ENCODE measurements around the gene QSOX1. TPM values are rescaled to one million over a fixed set of nuclear protein-coding genes. Genes with fewer than 3 reads are reported as not detected.

QSOX1 gene
- total and polyA plus RNA-seq, 2 of the 4 experiments (the other 2 are of a cell fraction), result 102 to 791 TPM

DNA sequence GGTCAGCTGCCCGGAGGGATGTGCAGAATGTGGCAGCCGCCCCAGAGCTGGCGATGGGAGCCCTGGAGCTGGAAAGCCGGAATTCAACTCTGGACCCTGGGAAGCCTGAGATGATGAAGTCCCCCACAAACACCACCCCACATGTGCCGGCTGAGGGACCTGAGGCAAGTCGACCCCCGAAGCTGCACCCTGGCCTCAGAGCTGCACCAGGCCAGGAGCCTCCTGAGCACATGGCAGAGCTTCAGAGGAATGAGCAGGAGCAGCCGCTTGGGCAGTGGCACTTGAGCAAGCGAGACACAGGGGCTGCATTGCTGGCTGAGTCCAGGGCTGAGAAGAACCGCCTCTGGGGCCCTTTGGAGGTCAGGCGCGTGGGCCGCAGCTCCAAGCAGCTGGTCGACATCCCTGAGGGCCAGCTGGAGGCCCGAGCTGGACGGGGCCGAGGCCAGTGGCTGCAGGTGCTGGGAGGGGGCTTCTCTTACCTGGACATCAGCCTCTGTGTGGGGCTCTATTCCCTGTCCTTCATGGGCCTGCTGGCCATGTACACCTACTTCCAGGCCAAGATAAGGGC lies 41.9 kb downstream of the QSOX1 start:
- Histone ChIP-seq H3K14ac (replicated peaks; ENCODE audit: low read depth, low read length) (no peak overlapping the region), H4K8ac (ENCODE audit: low read depth in 2 of 2, low read length in 2 of 2) (no peak overlapping the region), H3K9me1 (ENCODE audit: insufficient read depth, low read length) (peaks cover 9% of the 10 kb centered on the region), H2AK9ac (replicated peaks; ENCODE audit: low read depth, low read length, poor library complexity) (no peak overlapping the region), H2BK5ac (ENCODE audit: low read depth, low read length, poor library complexity, severe bottlenecking) (no peak overlapping the region), H3K4ac (ENCODE audit: low read depth, low read length) (no peak overlapping the region), H4K20me1 (ENCODE audit: insufficient read depth, low read length) (peaks cover 92% of the 10 kb centered on the region), H3K9ac (ENCODE audit: low read depth, low read length) (no peak overlapping the region), H4K91ac (ENCODE audit: insufficient read depth, low read depth, low read length) (no peak overlapping the region), H2BK20ac (ENCODE audit: low read depth, low read length) (no peak overlapping the region), H2AFZ (replicated peaks; ENCODE audit: low read length, poor library complexity) (no peak overlapping the region), H3K27ac (ENCODE audit: insufficient read depth, low read length) (no peak overlapping the region), H3K4me2 (ENCODE audit: low read depth, low read length) (no peak overlapping the region), H3K79me1 (ENCODE audit: low read depth in 1 of 2, low read length in 2 of 2) (peaks cover 7 to 33% of the 10 kb centered on the region in 2 experiments; a peak in 2 of 4 replicates), H2BK15ac (ENCODE audit: low read depth, low read length) (no peak overlapping the region), H2BK120ac (ENCODE audit: low read depth, low read length) (no peak overlapping the region), H3K18ac (ENCODE audit: low read depth, low read length) (no peak overlapping the region), H3K4me3 (ENCODE audit: insufficient read depth, low read depth, low read length) (no peak overlapping the region), H4K5ac (ENCODE audit: low read depth, low read length) (no peak overlapping the region), H3K27me3 (ENCODE audit: control insufficient read depth, insufficient read depth, low read length) (no peaks in the 10 kb centered on the region), H3K56ac (ENCODE audit: extremely low read depth, insufficient read depth, low read length) (no peak overlapping the region), H3K36me3 (ENCODE audit: control insufficient read depth, insufficient read depth, low read length) (peaks cover 99% of the 10 kb centered on the region), H2AK5ac (ENCODE audit: low read depth, low read length) (no peak overlapping the region), H3K23ac (ENCODE audit: low read depth, low read length) (no peak overlapping the region), H3K9me3 (ENCODE audit: control insufficient read depth, insufficient read depth, low read length) (no peaks in the 10 kb centered on the region), H3K4me1 (ENCODE audit: control insufficient read depth, insufficient read depth, low read length) (no peaks in the 10 kb centered on the region)
- no peak for TF ChIP-seq MAFK (IDR thresholded peaks at IDR 0.05; ENCODE audit: low read depth, low read length)
- POLR2A ChIA-PET (ENCODE audit: unreplicated experiment), result no interaction called here
- 96% methylated on average over 4 of the region's 17 CpGs; no CpG with 5 or more reads in 1 of the 2 experiments for WGBS, 2 experiments (ENCODE audit: extremely low coverage in 2 of 2, insufficient read length in 1 of 2)
- CTCF ChIA-PET, result no interaction called here
- dilution Hi-C loops (cut with HindIII; ENCODE audit: low sequenced_read_pairs, unreplicated experiment), result no loop called here
- intact Hi-C loops (cut with micrococcal nuclease), result no loop called here
- ATAC-seq (ENCODE audit: low read depth), result no peak
- DNase-seq, result no peak
- in situ Hi-C loops (cut with MboI; ENCODE audit: low sequenced_read_pairs), result no loop called here
- no TSS peak for BruUV-seq (replicated peaks)
